ENCODE data around the gene ENOPH1. TPM values are rescaled to one million over a fixed set of nuclear protein-coding genes. Genes with fewer than 3 reads are reported as not detected.
"Not testable (repeated sequence)": the region's sequence is repeated elsewhere in the genome, so short reads cannot be mapped to it uniquely, and the experiment has no call there.

The ENOPH1 gene
- total RNA-seq, 2 donors from 2014 or later: 47.1 to 57.3 TPM

GRCh38 chr4:82381235-82381634 is 49.2 kb upstream of the ENOPH1 start:
- no peak for TF ChIP-seq CTCF (conservative IDR thresholded peaks at IDR 0.05)
- peaks cover 4% of the 10 kb centered on the region for H3K36me3 Mint-ChIP-seq (ENCODE audit: low read depth)
- peaks cover 3% of the 10 kb centered on the region for H3K4me1 Mint-ChIP-seq
- no peaks in the 10 kb centered on the region for H3K36me3 ChIP-seq (ENCODE audit: control insufficient read depth, insufficient read depth, low read length)
- no peak overlapping the region for H3K27ac ChIP-seq (ENCODE audit: low read depth, low read length)
- peaks cover 22% of the 10 kb centered on the region for H3K9me3 ChIP-seq (ENCODE audit: control insufficient read depth, low read length)
- H3K9me3 Mint-ChIP-seq: peaks cover 14% of the 10 kb centered on the region
- H3K4me1 ChIP-seq (ENCODE audit: control insufficient read depth, insufficient read depth, low read length): no peaks in the 10 kb centered on the region
- H3K27ac Mint-ChIP-seq: no peak overlapping the region
- no peak overlapping the region for H3K9ac ChIP-seq (ENCODE audit: extremely low read depth, low read length, poor library complexity, severe bottlenecking)
- DNase-seq: peak; percentile 54
- no peak overlapping the region for H3K4me3 ChIP-seq (ENCODE audit: low read length)
- no peak overlapping the region for H3K4me3 Mint-ChIP-seq
- 94% methylated on average over 3 of the region's 3 CpGs; no CpG with 5 or more reads in 1 of the 2 experiments for WGBS, 2 experiments (ENCODE audit: insufficient coverage in 1 of 2, insufficient read length in 1 of 2)
- peaks cover 12% of the 10 kb centered on the region for H3K27me3 Mint-ChIP-seq (ENCODE audit: insufficient read depth)
- H3K27me3 ChIP-seq (ENCODE audit: control insufficient read depth, insufficient read depth, low read length, poor library complexity, severe bottlenecking): no peaks in the 10 kb centered on the region

- no peak overlapping the region for H3K9ac ChIP-seq (ENCODE audit: extremely low read depth, low read length, poor library complexity, severe bottlenecking)
- H3K4me3 Mint-ChIP-seq: no peak overlapping the region
- H3K27ac Mint-ChIP-seq: no peak overlapping the region
- no peaks in the 10 kb centered on the region for H3K4me1 Mint-ChIP-seq
- H3K27ac ChIP-seq (ENCODE audit: low read depth, low read length): no peak overlapping the region
- 90 to 100% methylated on average over 2 of the region's 2 CpGs for WGBS, 2 experiments (ENCODE audit: insufficient coverage in 1 of 2, insufficient read length in 1 of 2)
- H3K27me3 ChIP-seq (ENCODE audit: control insufficient read depth, insufficient read depth, low read length, poor library complexity, severe bottlenecking): no peaks in the 10 kb centered on the region
- peaks cover 22% of the 10 kb centered on the region for H3K9me3 ChIP-seq (ENCODE audit: control insufficient read depth, low read length)
- no peak overlapping the region for H3K4me3 ChIP-seq (ENCODE audit: low read length)
- H3K27me3 Mint-ChIP-seq (ENCODE audit: insufficient read depth): peaks cover 12% of the 10 kb centered on the region
- H3K36me3 ChIP-seq (ENCODE audit: control insufficient read depth, insufficient read depth, low read length): no peaks in the 10 kb centered on the region
- no peak for TF ChIP-seq CTCF (conservative IDR thresholded peaks at IDR 0.05)
- H3K36me3 Mint-ChIP-seq (ENCODE audit: low read depth): no peaks in the 10 kb centered on the region
- DNase-seq: no peak
- H3K9me3 Mint-ChIP-seq: peaks cover 20% of the 10 kb centered on the region
- no peaks in the 10 kb centered on the region for H3K4me1 ChIP-seq (ENCODE audit: control insufficient read depth, insufficient read depth, low read length)
These were observed 48.6 kb upstream of the ENOPH1 start for GRCh38 chr4:82381661-82382296.

DNA sequence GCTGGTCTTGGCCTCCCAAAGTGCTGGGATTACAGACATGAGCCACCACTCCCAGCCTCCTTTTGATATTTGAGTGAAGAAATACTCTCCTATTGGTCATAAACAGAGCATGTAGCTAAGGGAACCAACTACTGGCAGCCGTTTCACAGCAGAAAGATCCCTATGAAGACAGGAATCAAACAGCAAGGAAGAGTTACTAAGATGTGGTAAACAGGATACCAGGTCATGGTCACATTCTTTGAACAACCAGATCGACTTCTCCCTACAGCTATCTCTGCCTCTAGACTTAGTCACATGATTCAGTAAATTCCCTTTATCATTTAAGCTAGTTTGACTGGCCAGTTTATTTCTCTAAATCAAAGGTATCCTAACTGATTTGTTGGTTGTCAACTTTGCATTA is 47.6 kb upstream of the ENOPH1 start:
- TF ChIP-seq CTCF (conservative IDR thresholded peaks at IDR 0.05): no peak
- H3K27me3 ChIP-seq (ENCODE audit: control insufficient read depth, insufficient read depth, low read length, poor library complexity, severe bottlenecking): no peaks in the 10 kb centered on the region
- H3K4me3 ChIP-seq (ENCODE audit: low read length): no peak overlapping the region

DNA sequence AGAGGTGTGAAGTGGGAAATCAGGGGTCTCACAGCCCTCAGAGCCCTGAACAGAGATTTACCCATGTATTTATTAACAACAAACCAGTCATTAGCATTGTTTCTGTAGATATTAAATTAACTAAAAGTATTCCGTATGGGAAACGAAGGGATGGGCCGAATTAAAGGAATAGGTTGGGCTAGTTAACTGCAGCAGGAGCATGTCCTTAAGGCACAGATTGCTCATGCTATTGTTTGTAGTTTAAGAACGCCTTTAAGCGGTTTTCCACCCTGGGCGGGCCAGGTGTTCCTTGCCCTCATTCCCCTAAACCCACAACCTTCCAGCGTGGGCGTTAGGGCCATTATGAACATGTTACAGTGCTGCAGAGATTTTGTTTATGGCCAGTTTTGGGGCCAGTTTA is 44.1 kb upstream of the ENOPH1 start:
- H3K4me1 ChIP-seq (ENCODE audit: control insufficient read depth, insufficient read depth, low read length); H3K36me3 Mint-ChIP-seq (ENCODE audit: low read depth); H3K9ac ChIP-seq (ENCODE audit: extremely low read depth, low read length, poor library complexity, severe bottlenecking); H3K27me3 Mint-ChIP-seq (ENCODE audit: insufficient read depth); H3K4me3 ChIP-seq (ENCODE audit: low read length); H3K4me3 Mint-ChIP-seq; H3K27me3 ChIP-seq (ENCODE audit: control insufficient read depth, insufficient read depth, low read length, poor library complexity, severe bottlenecking); DNase-seq; H3K36me3 ChIP-seq (ENCODE audit: control insufficient read depth, insufficient read depth, low read length); H3K27ac ChIP-seq (ENCODE audit: low read depth, low read length); H3K4me1 Mint-ChIP-seq; H3K27ac Mint-ChIP-seq: not testable (repeated sequence)
- H3K9me3 Mint-ChIP-seq: peaks cover 24% of the 10 kb centered on the region
- peaks cover 15% of the 10 kb centered on the region for H3K9me3 ChIP-seq (ENCODE audit: control insufficient read depth, low read length)
- 87 to 100% methylated on average over 1 to 7 of the region's 8 CpGs for WGBS, 2 experiments (ENCODE audit: insufficient coverage in 1 of 2, insufficient read length in 1 of 2)

More for the DNA sequence above, 47.6 kb upstream of the ENOPH1 start:
- no peak overlapping the region for H3K9ac ChIP-seq (ENCODE audit: extremely low read depth, low read length, poor library complexity, severe bottlenecking)
- WGBS, 2 experiments (ENCODE audit: insufficient coverage in 1 of 2, insufficient read length in 1 of 2): 87 to 100% methylated on average over 2 of the region's 2 CpGs
- Mint-ChIP-seq H3K4me3 (no peak overlapping the region), H3K4me1 (no peaks in the 10 kb centered on the region), H3K9me3 (peaks cover 24% of the 10 kb centered on the region), H3K27me3 (ENCODE audit: insufficient read depth) (peaks cover 9% of the 10 kb centered on the region), H3K27ac (no peak overlapping the region), H3K36me3 (ENCODE audit: low read depth) (no peaks in the 10 kb centered on the region)
- H3K4me1 ChIP-seq (ENCODE audit: control insufficient read depth, insufficient read depth, low read length): no peaks in the 10 kb centered on the region
- H3K36me3 ChIP-seq (ENCODE audit: control insufficient read depth, insufficient read depth, low read length): no peaks in the 10 kb centered on the region
- H3K9me3 ChIP-seq (ENCODE audit: control insufficient read depth, low read length): peaks cover 22% of the 10 kb centered on the region
- H3K27ac ChIP-seq (ENCODE audit: low read depth, low read length): no peak overlapping the region
- no peak for DNase-seq

Measured in endodermal cell (in vitro differentiated cells).